H54 (cell line): ENCODE measurements around the gene MYL3.

Source experiments
- DNase-seq: peaks from one replicate; pipeline ENCODE4 v3.0.0; 2011; ENCODE audit warnings: low spot score, mixed read lengths; ENCODE audit not compliant: insufficient read length
- FAIRE-seq: peaks from 3 replicates; lab custom pipeline; 2011; peaks lifted over from hg19 to GRCh38; lab: Jason Lieb, UNC
- POLR2A ChIP-seq: IDR thresholded peaks from 2 replicates; pipeline ENCODE4 v1.6.1; 2011; ENCODE audit warnings: low read depth, mild to moderate bottlenecking, low read length

The MYL3 gene

GRCh38 chr3:46883054-46883829 lies 20.0 kb upstream of the MYL3 start:
- TF ChIP-seq POLR2A: no peak
- DNase-seq (no peak), FAIRE-seq (no peak)

- no peak for DNase-seq
- no peak for TF ChIP-seq POLR2A
- FAIRE-seq: no peak
Observed at GRCh38 chr3:46882377-46883053, 19.3 kb upstream of the MYL3 start.

GRCh38 chr3:46881596-46882376 lies 18.5 kb upstream of the MYL3 start:
- FAIRE-seq (no peak), DNase-seq (no peak)
- no peak for TF ChIP-seq POLR2A

- TF ChIP-seq POLR2A: no peak
- FAIRE-seq: no peak
- no peak for DNase-seq
Observed at GRCh38 chr3:46880884-46881595, 17.8 kb upstream of the MYL3 start.

GRCh38 chr3:46878781-46879436 lies 15.7 kb upstream of the MYL3 start:
- TF ChIP-seq POLR2A: no peak
- FAIRE-seq: no peak

GRCh38 chr3:46877406-46878125 lies 14.3 kb upstream of the MYL3 start, which contains the start of gene PTH1R:
PTH1R (plus strand) TSS chr3:46877721; CDS start chr3:46883560, 5,839 bp downstream.
- no peak for FAIRE-seq

More at GRCh38 chr3:46878781-46879436, 15.7 kb upstream of the MYL3 start:
- peak; percentile 79 for DNase-seq

GRCh38 chr3:46876313-46877300 lies 13.4 kb upstream of the MYL3 start:
- FAIRE-seq: no peak
- no peak for TF ChIP-seq POLR2A
- no peak for DNase-seq

More at GRCh38 chr3:46877406-46878125, 14.3 kb upstream of the MYL3 start, which contains the start of gene PTH1R:
- TF ChIP-seq POLR2A: no peak
- DNase-seq: no peak

- FAIRE-seq (no peak), DNase-seq (no peak)
- no peak for TF ChIP-seq POLR2A
Observed at GRCh38 chr3:46875560-46875959, 12.3 kb upstream of the MYL3 start.

GRCh38 chr3:46874430-46874829 lies 11.2 kb upstream of the MYL3 start:
- DNase-seq (no peak), FAIRE-seq (no peak)
- no peak for TF ChIP-seq POLR2A

GRCh38 chr3:46873521-46873920 lies 10.3 kb upstream of the MYL3 start:
- no peak for FAIRE-seq
- no peak for DNase-seq
- TF ChIP-seq POLR2A: no peak

GRCh38 chr3:46871222-46871621 lies 8.0 kb upstream of the MYL3 start:
- DNase-seq: no peak
- FAIRE-seq: no peak
- TF ChIP-seq POLR2A: no peak
